RWPE2 (cell line): ENCODE results near the gene GMPR2.

Experiments used
- ATAC-seq: fragments of 200-7000 bp; cut with Tn5 transposase; 3 replicates; pipeline ENCODE4 v1.9.1; 2021; ENCODE audit warnings: low read depth
- DNase-seq: peaks from one replicate; pipeline ENCODE4 v3.0.0-alpha.2; 2020; ENCODE audit warnings: low spot score
- H3K27ac ChIP-seq: fragments of 450-650 bp; 2 replicates; pipeline ENCODE4 v1.5.1; 2017; ENCODE audit warnings: mild to moderate bottlenecking; ENCODE audit not compliant: poor library complexity, severe bottlenecking
- H3K27me3 ChIP-seq: fragments of 250-450 bp; sonication (Bioruptor Pico); 2 replicates; pipeline ENCODE4 v1.5.1; 2021; ENCODE audit warnings: mild to moderate bottlenecking, moderate library complexity; ENCODE audit not compliant: insufficient read depth, poor library complexity, severe bottlenecking
- H3K36me3 ChIP-seq: fragments of 250-450 bp; sonication (Bioruptor Pico); 2 replicates; pipeline ENCODE4 v1.5.1; 2020; ENCODE audit warnings: low read depth, mild to moderate bottlenecking, moderate library complexity
- H3K4me1 ChIP-seq: fragments of 250-450 bp; sonication (Bioruptor Pico); 2 replicates; pipeline ENCODE4 v1.5.1; 2021; ENCODE audit warnings: mild to moderate bottlenecking, moderate library complexity; ENCODE audit not compliant: insufficient read depth, poor library complexity, severe bottlenecking
- H3K4me3 ChIP-seq: fragments of 250-450 bp; sonication (Bioruptor Pico); 2 replicates; pipeline ENCODE4 v1.5.1; 2021; ENCODE audit warnings: mild to moderate bottlenecking, moderate library complexity; ENCODE audit not compliant: severe bottlenecking
- H3K9me3 ChIP-seq: fragments of 250-450 bp; sonication (Bioruptor Pico); 2 replicates; pipeline ENCODE4 v1.5.1; 2021; ENCODE audit warnings: mild to moderate bottlenecking, moderate library complexity; ENCODE audit not compliant: severe bottlenecking
- TF ChIP-seq, protein P1 (sequence below): fragments of 450-650 bp; IDR thresholded peaks from one replicate; pipeline ENCODE4 v1.5.1; 2017; ENCODE audit warnings: mild to moderate bottlenecking, moderate library complexity; ENCODE audit not compliant: poor library complexity, severe bottlenecking

Gene GMPR2

GRCh38 chr14:24207104-24207551, 25.6 kb upstream of the GMPR2 start:
- no peaks in the 10 kb centered on the region for H3K9me3 ChIP-seq
- no peaks in the 10 kb centered on the region for H3K27me3 ChIP-seq
- peaks cover 79% of the 10 kb centered on the region for H3K36me3 ChIP-seq
- no peak overlapping the region for H3K4me3 ChIP-seq
- DNase-seq = no peak
- TF ChIP-seq, protein P1, sequence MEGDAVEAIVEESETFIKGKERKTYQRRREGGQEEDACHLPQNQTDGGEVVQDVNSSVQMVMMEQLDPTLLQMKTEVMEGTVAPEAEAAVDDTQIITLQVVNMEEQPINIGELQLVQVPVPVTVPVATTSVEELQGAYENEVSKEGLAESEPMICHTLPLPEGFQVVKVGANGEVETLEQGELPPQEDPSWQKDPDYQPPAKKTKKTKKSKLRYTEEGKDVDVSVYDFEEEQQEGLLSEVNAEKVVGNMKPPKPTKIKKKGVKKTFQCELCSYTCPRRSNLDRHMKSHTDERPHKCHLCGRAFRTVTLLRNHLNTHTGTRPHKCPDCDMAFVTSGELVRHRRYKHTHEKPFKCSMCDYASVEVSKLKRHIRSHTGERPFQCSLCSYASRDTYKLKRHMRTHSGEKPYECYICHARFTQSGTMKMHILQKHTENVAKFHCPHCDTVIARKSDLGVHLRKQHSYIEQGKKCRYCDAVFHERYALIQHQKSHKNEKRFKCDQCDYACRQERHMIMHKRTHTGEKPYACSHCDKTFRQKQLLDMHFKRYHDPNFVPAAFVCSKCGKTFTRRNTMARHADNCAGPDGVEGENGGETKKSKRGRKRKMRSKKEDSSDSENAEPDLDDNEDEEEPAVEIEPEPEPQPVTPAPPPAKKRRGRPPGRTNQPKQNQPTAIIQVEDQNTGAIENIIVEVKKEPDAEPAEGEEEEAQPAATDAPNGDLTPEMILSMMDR = no peak
- no peaks in the 10 kb centered on the region for H3K4me1 ChIP-seq
- no peak overlapping the region for H3K27ac ChIP-seq
- no peak for ATAC-seq

GRCh38 chr14:24207625-24208024, 25.1 kb upstream of the GMPR2 start:
- TF ChIP-seq, protein P1 = no peak
- Histone ChIP-seq H3K36me3 (peaks cover 74% of the 10 kb centered on the region), H3K27ac (no peak overlapping the region)

DNA sequence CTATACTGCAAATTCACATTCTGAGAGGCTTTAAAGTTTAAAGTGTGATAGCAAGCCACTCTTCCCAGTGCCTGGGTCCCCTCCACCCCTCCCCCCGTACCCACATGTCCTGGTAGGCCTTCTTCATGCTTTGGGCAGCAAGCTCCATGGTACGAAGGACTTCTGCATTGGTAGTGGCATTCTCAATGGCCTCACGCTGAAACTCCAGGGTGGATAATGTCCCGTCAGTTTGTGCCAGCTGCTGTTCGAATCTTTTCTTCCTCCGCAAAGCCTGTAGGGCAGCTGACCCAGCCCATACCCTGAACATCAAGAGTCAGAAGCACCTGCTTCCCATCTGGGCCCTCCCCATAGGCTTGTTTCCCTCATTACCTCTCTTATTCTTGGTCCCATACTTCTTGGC, 21.4 kb upstream of the GMPR2 start:
- H3K36me3 ChIP-seq = peaks cover 56% of the 10 kb centered on the region
- H3K27ac ChIP-seq = no peak overlapping the region
- no peak for ATAC-seq
- no peak overlapping the region for H3K4me3 ChIP-seq
- H3K4me1 ChIP-seq = peaks cover 13% of the 10 kb centered on the region
- DNase-seq = no peak
- H3K27me3 ChIP-seq = no peaks in the 10 kb centered on the region
- TF ChIP-seq, protein P1 = no peak
- no peaks in the 10 kb centered on the region for H3K9me3 ChIP-seq

More at GRCh38 chr14:24207625-24208024, 25.1 kb upstream of the GMPR2 start:
- H3K4me3 ChIP-seq = no peak overlapping the region
- ATAC-seq = no peak
- H3K4me1 ChIP-seq = no peaks in the 10 kb centered on the region
- no peaks in the 10 kb centered on the region for H3K27me3 ChIP-seq
- no peaks in the 10 kb centered on the region for H3K9me3 ChIP-seq
- no peak for DNase-seq

DNA sequence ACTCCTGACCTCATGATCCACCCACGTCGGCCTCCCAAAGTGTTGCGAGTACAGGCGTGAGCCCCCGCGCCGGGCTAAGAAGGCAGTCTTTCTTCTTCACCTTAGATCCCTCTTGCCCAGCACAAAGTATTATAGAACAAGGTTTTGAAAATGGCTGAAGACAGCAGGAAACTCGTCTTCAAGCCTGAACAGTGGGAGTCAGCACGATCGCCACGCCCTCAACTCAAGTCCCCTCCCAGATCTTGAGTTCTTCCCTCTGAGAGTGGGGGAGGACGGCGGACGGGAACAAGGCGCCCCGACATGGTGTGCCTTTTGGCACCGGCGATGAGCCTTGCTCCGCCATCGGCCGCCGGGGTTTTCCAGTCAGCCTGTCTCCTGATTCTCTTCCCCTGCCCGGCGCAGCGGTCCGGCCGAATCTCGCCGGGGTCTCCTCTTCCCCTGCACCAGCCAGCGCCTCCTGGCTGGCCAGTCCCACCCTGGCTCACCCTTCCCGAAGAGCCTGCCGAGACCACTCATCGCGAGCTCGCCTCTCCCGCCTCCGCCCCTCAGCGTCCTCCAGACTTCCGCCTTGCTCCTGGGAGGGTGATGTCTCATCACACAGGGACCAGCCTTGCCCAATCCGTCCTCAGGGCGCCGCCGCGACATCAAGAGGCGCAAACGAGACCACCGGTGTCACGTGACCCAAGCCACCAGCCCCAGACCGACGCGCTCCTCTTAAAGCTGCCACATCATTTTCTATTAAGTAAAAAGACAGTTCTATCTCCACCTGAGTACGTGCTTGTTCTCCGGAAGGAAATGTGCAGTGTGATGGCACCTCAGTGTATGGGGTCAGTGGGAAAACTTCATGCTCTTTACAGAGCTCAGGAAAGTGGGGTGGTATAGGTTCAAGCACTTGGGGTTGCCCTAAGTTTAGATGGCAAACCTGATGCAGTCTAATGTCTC, 19.5 kb upstream of the GMPR2 start, which contains the start of gene CHMP4A:
CHMP4A (minus strand) TSS at position 565 of the 942 bp plus-strand sequence; CDS start at position 516, 49 bp downstream.
- Histone ChIP-seq H3K4me1 (peaks cover 13% of the 10 kb centered on the region), H3K36me3 (peaks cover 57% of the 10 kb centered on the region), H3K4me3 (peak within 1 kb of the TSS; percentile 79), H3K9me3 (no peaks in the 10 kb centered on the region), H3K27me3 (no peaks in the 10 kb centered on the region), H3K27ac (peak within 1 kb of the TSS; percentile 82)
- TF ChIP-seq, protein P1 = no peak
- DNase-seq (peak; percentile 100), ATAC-seq (peak; percentile 89)
